Osteoblast (primary cell): Measurements from ENCODE around the gene SLC15A5. TPM values are rescaled to one million over a fixed set of nuclear protein-coding genes. Genes with fewer than 3 reads are reported as not detected.

Experiments
- DNase-seq: peaks from one replicate; pipeline ENCODE4 v3.0.0; 2011; ENCODE audit warnings: low spot score, mixed read lengths; ENCODE audit not compliant: insufficient read length; ENCODE audit errors: missing footprints
- H2AFZ ChIP-seq: 2 replicates; pipeline ENCODE4 v1.6.0; 2011; ENCODE audit warnings: mild to moderate bottlenecking, low read length
- H3K27ac ChIP-seq: 2 replicates; pipeline ENCODE4 v1.5.1; 2011; ENCODE audit warnings: mild to moderate bottlenecking, low read depth, low read length, moderate library complexity
- H3K27me3 ChIP-seq: 2 replicates; pipeline ENCODE4 v1.6.0; 2012; ENCODE audit warnings: mild to moderate bottlenecking, control low read depth, inconsistent platforms, low read length, moderate library complexity; ENCODE audit not compliant: insufficient read depth
- H3K36me3 ChIP-seq: 2 replicates; pipeline ENCODE4 v1.5.1; 2011; ENCODE audit warnings: mild to moderate bottlenecking, low read length, control low read depth, moderate library complexity; ENCODE audit not compliant: insufficient read depth
- H3K4me1 ChIP-seq: 2 replicates; pipeline ENCODE4 v1.5.1; 2011; ENCODE audit warnings: mild to moderate bottlenecking, low read length, control low read depth, moderate library complexity; ENCODE audit not compliant: insufficient read depth
- H3K4me2 ChIP-seq: 2 replicates; pipeline ENCODE4 v1.6.0; 2011; ENCODE audit warnings: mild to moderate bottlenecking, low read length; ENCODE audit not compliant: insufficient read depth
- H3K4me3 ChIP-seq: fragments of 200-600 bp; sonication (generic); 3 replicates; pipeline ENCODE4 v1.5.1; 2012; ENCODE audit warnings: mild to moderate bottlenecking, low read length, inconsistent platforms; ENCODE audit not compliant: insufficient read depth
- H3K79me2 ChIP-seq: 2 replicates; pipeline ENCODE4 v1.6.0; 2012; ENCODE audit warnings: mild to moderate bottlenecking, low read length, control low read depth, inconsistent platforms; ENCODE audit not compliant: insufficient read depth
- H3K9me3 ChIP-seq: 2 replicates; pipeline ENCODE4 v1.5.1; 2011; ENCODE audit warnings: low read depth, low read length, control low read depth
- H4K20me1 ChIP-seq: 2 replicates; pipeline ENCODE4 v1.6.0; 2012; ENCODE audit warnings: mild to moderate bottlenecking, low read length, control low read depth; ENCODE audit not compliant: insufficient read depth
- total RNA-seq: library from RNA; depleted of rRNA; stranded (reverse); fragments of >200 nt; gene quantifications from 2 replicates; pipeline ENCODE4 v1.2.3, GENCODE V29; 2012
- TF ChIP-seq, protein P1 (sequence below): IDR thresholded peaks from 2 replicates; pipeline ENCODE4 v1.5.1; 2011; ENCODE audit warnings: mild to moderate bottlenecking, low read depth, low read length, moderate library complexity; ENCODE audit errors: extremely low read depth

SLC15A5 gene
- total RNA-seq, 1 donor, result not detected

DNA sequence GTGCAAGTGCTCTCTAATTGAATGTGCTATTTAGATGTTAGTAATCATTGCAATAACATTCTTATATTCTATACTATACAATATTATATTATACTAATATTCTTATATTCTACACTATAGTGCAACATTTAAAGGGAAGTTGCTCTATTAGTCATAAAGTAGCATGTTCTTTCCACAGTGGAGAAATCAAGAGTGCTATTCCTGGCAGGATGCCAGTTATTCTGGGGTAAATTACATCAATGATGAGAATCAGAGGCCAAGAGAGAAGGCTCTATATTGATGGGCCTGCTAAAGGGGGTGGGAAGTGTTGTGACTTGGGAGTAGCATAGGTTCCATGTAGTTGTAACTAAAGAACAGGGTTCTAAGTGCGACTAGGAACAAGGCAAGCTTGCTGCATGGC is 121.5 kb downstream of the SLC15A5 start:
- DNase-seq, result no peak
- no peak overlapping the region for H3K4me2 ChIP-seq
- H3K4me1 ChIP-seq, result no peaks in the 10 kb centered on the region
- no peak overlapping the region for H2AFZ ChIP-seq
- H3K36me3 ChIP-seq, result no peaks in the 10 kb centered on the region
- no peak overlapping the region for H3K4me3 ChIP-seq
- H4K20me1 ChIP-seq, result no peaks in the 10 kb centered on the region
- no peaks in the 10 kb centered on the region for H3K79me2 ChIP-seq
- no peak overlapping the region for H3K27ac ChIP-seq
- H3K9me3 ChIP-seq, result no peaks in the 10 kb centered on the region
- H3K27me3 ChIP-seq, result peaks cover 3% of the 10 kb centered on the region
- TF ChIP-seq, protein P1, sequence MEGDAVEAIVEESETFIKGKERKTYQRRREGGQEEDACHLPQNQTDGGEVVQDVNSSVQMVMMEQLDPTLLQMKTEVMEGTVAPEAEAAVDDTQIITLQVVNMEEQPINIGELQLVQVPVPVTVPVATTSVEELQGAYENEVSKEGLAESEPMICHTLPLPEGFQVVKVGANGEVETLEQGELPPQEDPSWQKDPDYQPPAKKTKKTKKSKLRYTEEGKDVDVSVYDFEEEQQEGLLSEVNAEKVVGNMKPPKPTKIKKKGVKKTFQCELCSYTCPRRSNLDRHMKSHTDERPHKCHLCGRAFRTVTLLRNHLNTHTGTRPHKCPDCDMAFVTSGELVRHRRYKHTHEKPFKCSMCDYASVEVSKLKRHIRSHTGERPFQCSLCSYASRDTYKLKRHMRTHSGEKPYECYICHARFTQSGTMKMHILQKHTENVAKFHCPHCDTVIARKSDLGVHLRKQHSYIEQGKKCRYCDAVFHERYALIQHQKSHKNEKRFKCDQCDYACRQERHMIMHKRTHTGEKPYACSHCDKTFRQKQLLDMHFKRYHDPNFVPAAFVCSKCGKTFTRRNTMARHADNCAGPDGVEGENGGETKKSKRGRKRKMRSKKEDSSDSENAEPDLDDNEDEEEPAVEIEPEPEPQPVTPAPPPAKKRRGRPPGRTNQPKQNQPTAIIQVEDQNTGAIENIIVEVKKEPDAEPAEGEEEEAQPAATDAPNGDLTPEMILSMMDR, result no peak

DNA sequence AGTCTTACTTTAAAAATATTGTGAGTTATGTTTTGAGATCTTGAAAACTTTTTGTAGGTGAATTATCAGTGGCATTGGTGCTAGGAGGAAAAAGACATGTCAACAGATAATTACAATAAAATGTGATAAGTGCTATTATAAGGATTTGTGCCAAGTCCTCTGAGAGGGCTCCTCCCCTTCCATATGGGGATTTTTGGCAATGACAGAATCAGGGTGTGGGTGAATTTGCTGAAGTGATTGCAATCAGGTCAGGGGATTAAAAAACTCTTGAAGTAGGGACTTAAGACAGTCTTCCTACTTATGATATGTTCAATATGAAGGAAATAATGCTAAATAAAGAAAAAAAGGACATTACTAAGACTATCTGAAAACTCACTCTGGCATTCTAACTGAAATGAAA is 122.5 kb downstream of the SLC15A5 start:
- Histone ChIP-seq H3K4me3 (no peak overlapping the region), H2AFZ (no peak overlapping the region), H3K27ac (no peak overlapping the region), H3K9me3 (no peaks in the 10 kb centered on the region), H3K27me3 (peaks cover 3% of the 10 kb centered on the region), H3K4me2 (no peak overlapping the region), H4K20me1 (no peaks in the 10 kb centered on the region), H3K36me3 (no peaks in the 10 kb centered on the region), H3K79me2 (no peaks in the 10 kb centered on the region), H3K4me1 (no peaks in the 10 kb centered on the region)
- no peak for DNase-seq
- TF ChIP-seq, protein P1, result no peak

DNA sequence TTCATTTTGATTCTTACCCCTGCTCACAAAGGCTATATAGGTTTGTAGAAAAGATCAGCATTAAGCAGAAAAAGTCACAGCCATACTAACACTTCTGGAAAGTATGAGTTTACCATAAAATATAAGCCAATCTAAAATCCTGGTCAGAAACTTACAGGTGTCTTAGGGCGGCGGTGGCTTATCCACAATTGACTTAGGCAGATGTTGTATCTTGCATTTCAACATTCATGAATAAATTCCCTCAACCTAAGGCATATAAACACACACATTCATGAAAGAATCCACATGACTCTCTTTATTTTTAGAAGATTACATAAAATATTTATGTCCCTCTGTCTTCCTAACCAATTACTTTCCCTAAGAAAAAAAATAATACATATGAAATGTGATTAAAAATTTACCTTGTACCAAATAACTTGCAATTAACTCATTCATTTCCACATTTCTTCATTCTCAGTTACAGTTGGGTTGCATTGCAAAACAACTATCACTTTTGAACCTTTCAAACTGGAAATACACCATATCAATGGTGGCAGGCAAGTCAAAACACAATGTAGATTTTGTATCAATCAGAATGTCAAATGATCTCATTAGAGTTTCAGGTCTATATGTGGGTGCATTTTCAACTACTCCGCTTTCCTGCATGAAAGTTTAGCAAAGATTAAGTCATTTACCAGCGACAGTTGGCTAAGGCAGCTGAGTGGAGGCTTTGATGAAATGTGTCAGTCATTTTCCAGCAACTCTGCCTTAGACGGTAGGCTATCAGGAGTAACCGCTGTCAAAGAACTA is 124.4 kb downstream of the SLC15A5 start:
- Histone ChIP-seq H3K4me3 (no peak overlapping the region), H2AFZ (no peak overlapping the region), H3K4me1 (no peaks in the 10 kb centered on the region), H3K27ac (no peak overlapping the region), H3K9me3 (no peaks in the 10 kb centered on the region), H3K79me2 (no peaks in the 10 kb centered on the region), H3K27me3 (peaks cover 3% of the 10 kb centered on the region), H4K20me1 (no peaks in the 10 kb centered on the region), H3K4me2 (no peak overlapping the region), H3K36me3 (no peaks in the 10 kb centered on the region)
- DNase-seq, result no peak
- TF ChIP-seq, protein P1, result no peak

DNA sequence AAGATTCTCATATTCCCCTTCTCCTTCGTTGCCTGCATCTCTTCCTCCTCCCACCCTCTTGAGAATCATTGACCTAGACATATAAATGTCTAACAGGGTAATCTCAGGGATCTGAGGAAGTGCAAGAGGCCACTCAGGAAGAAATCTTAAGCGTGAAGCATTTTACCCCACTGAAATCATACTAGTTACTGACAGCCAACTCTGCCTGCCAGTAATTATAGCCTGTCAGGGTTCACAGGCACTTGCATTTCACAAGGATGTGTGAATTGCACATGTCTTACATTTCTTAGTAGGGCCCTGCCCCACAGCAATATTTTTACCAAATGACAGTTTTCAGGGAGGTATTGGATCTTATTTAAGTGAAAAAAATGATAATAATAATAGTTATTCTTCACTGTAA is 127.2 kb downstream of the SLC15A5 start:
- Histone ChIP-seq H3K27me3 (peaks cover 3% of the 10 kb centered on the region), H3K4me2 (no peak overlapping the region), H3K36me3 (no peaks in the 10 kb centered on the region), H3K4me1 (no peaks in the 10 kb centered on the region), H3K27ac (no peak overlapping the region), H3K79me2 (no peaks in the 10 kb centered on the region), H3K4me3 (no peak overlapping the region), H4K20me1 (no peaks in the 10 kb centered on the region), H2AFZ (no peak overlapping the region), H3K9me3 (no peaks in the 10 kb centered on the region)
- no peak for DNase-seq
- TF ChIP-seq, protein P1, result no peak
